GM19193 (cell line): ENCODE measurements around the gene KCNK16.

Source experiments
- POLR2A ChIP-seq: IDR thresholded peaks from 4 replicates; pipeline ENCODE4 v1.6.1; 2011; ENCODE audit not compliant: insufficient read depth, insufficient read length; ENCODE audit errors: extremely low read depth

Gene KCNK16

DNA sequence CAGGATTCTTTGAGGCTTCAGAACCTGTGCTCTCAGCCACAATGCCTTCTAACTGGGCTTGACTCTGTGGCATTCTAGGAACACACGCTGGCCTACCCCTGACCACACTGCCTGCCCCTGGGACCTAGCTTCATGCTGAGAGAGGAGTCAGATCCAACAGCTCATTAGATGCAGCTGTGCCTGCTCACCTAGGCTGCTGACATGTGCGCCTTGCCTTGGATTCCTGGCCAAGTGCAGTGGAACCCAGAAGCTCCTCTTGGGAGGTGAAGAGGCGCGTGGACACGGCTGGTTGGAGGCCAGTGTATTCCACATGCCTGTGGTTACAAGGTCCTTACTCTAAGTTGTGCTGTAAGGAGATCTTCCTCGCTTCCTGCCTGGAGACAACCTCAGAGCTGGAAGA lies 24.7 kb upstream of the KCNK16 start:
- no peak for TF ChIP-seq POLR2A

DNA sequence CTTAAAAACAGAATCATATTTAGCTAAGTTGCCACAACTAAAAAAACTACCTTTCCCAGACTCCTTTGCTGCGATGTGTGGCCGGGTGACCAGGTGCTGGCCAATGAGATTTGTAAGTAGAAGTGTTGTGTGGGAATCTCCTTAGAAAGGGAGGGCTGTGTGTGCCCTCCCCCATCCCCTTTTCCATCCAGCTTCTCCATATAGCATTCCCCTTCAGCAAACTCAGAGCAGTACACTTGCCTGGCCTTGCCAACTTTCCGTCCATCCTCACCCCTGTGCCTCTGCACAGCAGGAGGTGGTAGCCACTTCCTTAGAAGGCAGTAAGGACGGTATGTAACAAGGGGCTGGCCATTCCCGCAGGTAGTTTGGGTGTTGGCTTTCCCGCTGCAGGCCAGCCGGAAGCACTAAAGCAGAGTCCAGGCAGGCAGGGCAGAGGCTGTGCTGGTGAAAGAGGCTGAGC lies 22.3 kb upstream of the KCNK16 start:
- no peak for TF ChIP-seq POLR2A

DNA sequence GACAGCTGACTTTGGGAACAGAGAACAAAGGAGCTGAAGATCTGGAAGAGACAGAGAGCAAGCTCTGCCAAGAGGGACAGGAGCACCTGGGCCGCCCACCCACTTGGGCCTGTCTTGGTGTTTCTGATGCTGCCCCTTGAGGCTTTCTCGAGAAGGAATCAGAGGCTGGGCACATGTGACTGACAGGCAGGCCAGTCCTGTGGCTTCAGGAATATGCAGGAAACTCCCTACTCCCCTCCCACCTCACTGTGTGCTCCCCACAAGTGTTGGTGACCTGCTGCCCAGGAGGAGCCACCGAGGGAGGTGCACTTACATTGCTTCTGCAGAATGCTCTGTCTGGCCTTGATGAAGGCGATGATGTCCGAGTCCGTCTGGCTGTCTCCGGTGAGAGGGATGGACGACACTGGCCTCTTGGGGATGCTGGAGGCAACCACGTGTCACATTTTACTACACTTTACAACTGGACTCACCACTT lies 20.9 kb upstream of the KCNK16 start:
- no peak for TF ChIP-seq POLR2A

DNA sequence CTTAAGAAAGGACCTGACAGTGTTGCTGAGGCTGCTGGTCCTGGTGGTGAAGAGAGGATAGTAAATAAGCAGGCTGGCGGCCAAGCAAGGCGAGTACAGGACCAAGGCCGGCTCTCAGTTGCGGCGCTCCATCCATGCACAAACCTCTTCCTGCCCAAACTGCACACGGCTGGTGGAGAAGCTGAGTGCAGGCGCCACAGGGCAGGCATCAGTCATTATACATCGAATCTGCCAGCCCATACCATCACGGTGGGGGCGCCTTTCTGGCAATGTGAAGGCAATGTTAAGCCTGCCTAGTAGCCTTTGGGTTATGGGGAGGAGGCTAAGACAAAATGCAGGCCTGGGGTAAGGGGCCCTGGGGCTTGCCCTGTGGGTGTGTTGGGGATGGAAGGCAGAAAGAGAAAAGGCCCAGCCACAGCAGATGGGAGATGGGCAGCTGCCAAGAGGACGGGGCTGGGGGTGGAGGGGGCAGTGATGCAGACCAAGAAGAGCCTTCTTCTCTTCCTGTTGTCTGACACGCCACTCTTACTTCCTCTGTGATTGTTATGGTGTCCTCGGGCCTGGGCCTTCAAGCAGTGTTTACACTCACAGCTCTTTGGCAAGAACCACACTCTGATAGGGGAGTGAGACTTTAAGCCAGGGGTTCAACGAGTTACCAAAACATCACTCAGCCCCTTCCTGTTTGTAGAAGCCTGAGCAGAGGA lies 20.3 kb upstream of the KCNK16 start:
- TF ChIP-seq POLR2A = no peak

DNA sequence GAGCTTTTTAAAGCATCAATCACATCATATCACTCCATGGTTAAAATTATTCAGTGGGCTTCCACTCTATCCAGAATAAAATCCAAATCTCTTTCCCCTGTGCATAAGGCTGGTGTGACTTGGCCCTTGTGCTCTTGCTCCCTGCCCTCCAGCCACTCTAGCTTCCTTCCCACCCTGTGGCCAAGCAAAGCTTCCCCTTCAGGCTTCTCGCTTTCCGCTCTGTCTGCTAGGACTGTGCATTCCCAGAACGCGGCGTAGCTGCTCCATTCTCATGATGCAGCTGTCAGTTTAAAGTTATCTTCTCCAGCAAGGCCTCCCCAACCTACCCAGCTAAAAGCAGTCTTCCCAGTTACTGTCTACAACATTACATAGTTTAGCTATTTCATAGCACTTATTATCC lies 19.4 kb upstream of the KCNK16 start:
- no peak for TF ChIP-seq POLR2A

DNA sequence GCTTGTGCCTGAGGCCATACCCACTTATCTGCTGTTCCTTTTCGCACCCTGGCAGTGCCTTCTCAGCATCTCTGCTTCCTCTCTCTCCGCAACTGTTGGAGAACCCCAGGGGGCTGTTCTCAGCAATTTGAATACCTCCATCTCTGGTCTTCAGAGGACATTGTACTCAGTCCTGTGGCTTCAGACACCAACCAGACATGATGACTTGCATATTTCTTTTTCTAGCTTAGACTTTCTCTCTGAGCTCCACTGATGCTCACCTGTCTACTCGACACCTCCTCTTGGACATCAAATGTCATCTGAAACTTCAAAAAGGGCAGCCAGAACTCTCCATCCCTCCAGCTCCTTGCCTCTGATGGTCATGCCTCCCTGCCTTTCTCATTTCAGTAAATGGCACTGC lies 18.9 kb upstream of the KCNK16 start:
- no peak for TF ChIP-seq POLR2A

DNA sequence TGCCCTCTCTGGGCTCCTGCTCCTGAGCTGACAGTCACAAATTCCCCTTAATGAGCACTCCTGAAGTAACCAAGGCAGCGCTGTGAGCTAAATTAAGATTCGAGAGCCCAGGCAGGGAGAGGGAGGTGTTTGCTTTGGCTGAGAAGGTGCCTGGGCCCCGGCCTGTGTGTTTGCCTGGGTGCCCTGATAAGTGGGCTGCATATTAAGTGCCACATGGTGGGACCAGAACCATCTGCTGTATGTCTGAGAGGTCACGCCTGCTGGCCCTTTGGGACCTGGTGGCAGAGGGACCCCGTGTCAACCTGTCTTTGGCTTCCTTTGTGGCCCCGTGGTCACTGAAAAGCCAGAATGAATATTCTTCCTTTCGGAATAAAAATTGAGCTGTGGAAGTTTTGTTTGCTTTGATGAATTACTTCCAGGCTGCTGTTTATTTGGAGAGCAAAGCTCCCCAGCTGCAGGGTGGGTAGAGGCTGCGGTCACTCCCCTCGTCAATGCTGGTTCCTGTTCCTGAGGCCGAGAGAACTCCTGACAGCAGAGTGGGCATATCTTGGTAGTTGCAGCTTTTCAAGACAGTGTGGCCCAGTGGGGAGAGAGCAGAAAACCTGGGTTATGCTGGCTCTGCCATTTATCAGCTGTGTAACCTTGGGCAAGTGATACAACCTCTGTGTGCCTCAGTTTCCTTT lies 17.5 kb upstream of the KCNK16 start:
- no peak for TF ChIP-seq POLR2A

DNA sequence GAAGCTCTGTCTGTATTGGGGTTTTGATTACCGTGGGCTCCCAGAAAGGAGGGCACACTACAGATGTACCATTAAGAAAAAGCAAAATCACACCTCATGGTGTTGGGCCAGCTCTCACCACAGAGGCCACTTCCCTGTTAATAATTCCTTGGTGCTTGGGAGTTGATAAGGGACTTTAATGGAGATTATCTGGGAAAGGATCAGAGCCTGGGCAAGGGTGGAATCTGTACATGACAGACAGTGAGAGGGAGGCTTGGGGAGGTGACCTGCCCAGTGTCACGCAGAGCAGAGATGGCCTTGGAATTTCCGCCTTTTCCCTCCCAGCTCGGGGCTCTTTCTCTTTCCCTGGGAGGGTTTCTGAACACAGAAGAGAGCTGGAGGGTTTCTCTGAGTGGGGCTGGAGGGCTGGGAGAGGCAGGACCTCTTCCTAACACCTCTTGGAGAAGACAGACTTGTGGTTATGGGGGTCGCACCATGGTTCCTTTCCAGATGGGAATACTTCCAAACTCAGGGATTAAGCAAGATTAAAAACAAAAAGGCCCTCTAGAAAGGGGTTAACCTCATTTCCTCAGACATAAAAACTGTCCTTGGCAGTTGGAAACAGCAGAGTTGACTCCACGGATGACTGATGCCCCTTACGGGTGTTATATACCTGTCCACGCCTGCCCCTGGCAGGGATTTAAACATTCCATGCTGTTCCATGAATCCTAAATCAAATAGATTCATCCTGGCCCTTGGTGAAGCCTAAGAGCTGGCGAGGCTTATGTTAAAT lies 16.8 kb upstream of the KCNK16 start:
- no peak for TF ChIP-seq POLR2A

DNA sequence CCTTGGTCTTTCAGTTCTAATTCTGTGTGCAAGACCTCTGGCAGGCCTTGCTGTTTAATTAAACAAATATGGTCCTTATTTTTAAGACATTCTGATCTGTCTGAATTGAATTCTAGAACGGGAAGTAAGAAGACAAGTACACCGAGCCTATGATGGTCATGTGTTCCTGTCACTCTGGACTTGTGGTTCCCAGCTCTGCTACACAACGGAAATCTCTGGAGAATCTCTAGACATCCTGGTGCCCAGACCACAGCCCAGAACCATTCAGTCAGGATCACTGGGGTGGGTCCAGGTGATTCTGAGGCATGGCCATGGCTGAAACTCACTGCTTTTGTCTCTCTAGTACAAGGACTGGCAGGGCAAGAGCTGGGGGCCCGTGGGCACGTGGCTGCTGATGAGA lies 15.9 kb upstream of the KCNK16 start:
- TF ChIP-seq POLR2A = no peak

DNA sequence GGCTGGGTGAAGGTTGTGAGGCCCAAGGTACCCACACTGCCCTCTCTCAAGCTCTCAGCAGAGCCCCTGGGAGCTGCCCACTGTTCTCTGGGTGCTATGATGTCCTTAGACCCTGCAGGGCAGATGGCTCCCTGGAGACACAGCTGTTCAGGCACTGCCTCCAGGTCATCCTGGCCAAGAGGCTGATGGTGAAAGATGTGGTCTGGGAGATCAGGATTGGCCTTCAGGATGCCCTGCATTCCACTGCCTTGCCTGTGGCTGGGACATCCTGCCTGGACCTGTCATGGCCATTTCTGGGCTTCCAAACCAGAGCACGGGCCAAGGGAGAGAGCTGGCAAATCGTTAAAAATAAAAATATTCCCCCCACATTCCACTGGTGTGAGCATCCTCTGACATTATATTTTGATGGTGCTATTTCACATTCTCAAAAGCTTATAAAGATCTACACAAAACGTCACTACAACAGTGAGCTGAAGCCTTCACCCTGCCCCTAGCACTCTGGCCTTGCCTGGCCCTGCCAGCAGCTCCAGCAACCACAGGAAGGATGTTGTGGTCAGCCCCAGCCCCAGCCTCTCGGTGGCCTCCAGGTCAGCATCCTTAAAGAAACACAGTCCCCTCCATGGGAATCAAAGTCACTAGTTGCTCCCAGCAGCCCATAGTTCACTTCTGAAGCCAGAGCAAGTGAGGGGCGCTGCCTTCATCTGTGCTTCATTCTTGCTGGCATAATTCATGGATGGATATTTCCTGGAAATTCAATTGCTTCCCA lies 13.5 kb upstream of the KCNK16 start:
- no peak for TF ChIP-seq POLR2A

DNA sequence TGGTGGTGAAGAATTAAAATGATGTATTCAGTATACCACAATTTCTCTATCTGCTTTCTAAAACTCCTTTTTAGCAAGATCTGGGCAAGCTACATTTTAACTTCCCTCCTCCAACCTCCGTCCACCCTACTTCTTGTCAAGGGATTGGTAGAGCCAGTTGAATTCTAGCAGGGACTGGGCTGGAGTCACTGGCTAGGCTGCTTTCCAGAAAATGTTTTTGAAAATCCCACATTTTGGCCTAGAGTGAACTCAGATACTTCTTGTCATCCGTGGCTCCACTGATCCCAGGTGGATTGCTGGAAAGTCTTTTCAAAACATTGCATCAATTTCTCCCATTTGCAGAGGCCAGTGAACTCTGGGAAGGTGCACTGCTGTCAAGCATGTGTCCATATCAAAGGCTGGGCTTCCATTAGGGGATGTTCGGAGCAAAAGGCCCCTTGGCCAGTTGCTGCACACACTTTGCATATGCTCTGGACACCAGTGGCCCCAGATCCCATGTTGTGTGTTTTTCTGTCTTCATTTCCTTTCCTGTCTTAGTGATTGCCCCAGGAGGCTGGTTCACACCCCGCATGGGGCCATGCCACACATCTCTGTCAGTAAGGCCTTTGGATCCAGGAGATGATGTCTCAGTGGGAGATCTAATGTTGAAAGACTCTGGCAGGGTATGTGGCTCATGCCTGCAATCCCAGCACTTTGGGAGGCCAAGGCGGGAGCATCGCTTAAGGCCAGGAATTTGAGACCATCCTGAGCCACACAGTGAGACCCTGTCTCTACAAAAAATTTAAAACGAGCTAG lies 11.3 kb upstream of the KCNK16 start:
- no peak for TF ChIP-seq POLR2A

DNA sequence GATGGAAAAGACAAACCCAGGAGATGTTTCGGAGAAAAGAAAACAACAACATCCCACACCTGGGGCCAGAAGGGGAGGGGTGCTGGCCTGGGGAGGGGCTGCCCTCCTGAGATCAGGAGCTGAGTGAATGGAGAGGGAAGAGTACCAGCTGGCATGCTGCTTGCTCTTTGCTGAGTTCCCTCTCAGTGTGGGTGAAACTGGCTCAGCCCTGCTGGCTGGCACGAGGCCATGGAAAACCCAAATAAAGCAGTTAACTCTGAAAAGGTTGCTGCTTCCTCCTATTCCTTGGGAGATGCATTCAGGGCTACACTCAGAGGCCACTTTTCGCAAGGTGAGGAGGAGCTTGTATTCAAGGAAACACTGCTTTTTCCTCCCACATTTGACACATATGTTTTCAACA lies 8.0 kb upstream of the KCNK16 start:
- no peak for TF ChIP-seq POLR2A

DNA sequence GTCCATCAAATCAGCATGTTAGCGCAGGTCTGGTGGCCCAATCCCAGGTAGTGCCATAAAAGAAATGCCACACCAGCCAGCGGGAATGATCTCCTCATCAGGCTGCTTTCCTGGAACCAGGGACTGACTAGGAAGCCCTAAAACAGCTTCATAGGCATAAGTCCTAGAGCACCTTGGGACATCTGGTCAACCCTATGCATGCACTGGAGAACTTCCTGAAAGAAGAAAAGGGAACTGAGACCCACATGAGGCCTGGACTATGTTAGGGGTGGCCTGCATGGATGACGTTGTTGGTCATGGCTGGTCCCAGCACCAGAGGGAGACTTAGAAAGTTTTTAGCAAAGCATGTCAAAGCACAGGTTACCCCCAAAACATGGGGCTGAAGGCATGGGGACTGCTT lies 7.6 kb upstream of the KCNK16 start:
- no peak for TF ChIP-seq POLR2A

DNA sequence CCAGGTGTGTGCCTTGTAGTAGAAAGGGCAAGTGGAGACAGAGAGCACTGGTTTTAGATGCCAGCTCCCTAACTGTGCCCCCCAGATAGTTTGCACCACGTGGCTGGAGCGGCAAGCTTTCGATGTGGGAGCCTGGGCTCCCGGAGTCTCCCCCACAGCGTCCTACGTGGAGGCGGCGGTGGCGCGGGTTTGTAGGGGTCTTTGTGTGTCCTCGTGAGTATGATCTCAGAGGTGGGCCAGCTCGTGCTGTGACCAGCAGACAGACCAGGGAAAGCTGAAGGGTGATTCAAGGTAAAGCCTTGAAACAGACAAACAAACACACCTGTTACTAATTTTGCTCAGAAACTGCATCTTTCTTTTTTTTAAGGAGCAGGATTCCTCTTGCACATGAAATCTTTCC lies 5.6 kb upstream of the KCNK16 start:
- TF ChIP-seq POLR2A = no peak

DNA sequence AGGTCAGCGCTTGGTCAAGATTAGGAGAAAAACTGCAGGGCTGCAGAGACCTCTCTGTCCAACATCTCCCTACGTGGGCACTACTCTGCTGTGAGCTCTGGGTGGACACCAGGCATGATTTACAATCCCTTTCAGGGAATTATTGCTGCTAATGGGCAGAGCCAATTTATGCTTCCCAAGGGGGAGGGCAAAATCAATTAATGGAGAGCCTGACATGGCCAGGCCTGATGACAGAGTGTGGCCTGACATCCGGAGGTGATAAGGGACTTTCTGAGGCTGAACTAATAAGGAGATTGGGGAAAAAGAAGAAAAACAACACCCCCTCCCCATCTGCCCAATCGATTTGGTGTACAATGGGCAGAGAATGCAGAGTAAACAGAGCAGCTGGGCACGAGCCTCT lies 5.0 kb upstream of the KCNK16 start:
- TF ChIP-seq POLR2A = no peak

DNA sequence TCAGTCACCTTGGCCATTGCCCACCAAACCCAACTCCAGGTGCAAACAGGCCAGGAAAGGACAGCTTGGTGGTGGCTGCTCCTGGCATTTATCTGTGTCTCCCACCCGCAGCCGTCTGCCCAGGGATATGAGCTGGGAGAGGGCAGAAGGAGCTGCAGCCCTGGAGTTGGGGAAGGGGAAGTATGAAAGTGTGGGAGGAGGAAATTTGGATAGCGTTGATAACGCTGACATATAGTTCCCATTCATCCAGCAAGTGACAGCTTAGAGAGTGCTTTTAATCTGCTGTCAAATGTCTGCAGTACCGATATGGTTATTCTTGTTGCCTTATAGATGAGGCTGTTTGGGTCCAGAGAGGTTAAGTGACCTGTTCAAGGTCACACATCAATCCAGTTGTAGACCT lies 741 bp downstream of the KCNK16 start:
- TF ChIP-seq POLR2A = no peak
